HPDE6-E6E7 (cell line): ENCODE measurements around the gene SIRT1.
"Not testable (repeated sequence)": the region's sequence is repeated elsewhere in the genome, so short reads cannot be mapped to it uniquely, and the experiment has no call there.

ENCODE experiments used
- DNase-seq: peaks from one replicate; pipeline ENCODE4 v3.0.0; 2011; ENCODE audit warnings: missing footprints; ENCODE audit errors: extremely low spot score

SIRT1 gene

DNA sequence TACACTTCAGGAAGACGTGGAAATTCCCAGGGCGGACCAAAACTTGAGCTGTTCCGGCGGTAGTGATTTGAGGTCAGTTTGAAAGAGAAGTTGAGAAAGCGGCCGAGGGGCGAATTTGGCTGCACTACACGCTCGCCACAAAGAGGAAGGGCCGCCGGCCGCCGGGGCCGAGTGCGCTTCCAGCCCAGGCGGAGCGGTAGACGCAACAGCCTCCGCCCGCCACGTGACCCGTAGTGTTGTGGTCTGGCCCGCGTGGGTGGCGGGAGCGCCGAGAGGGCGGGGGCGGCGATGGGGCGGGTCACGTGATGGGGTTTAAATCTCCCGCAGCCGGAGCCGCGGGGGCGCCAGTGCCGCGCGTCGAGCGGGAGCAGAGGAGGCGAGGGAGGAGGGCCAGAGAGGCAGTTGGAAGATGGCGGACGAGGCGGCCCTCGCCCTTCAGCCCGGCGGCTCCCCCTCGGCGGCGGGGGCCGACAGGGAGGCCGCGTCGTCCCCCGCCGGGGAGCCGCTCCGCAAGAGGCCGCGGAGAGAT lies at the start of gene SIRT1:
SIRT1 (plus strand) TSS at position 344 of the 529 bp plus-strand sequence; CDS start at position 410, 66 bp downstream.
- DNase-seq, result peak; percentile 84

DNA sequence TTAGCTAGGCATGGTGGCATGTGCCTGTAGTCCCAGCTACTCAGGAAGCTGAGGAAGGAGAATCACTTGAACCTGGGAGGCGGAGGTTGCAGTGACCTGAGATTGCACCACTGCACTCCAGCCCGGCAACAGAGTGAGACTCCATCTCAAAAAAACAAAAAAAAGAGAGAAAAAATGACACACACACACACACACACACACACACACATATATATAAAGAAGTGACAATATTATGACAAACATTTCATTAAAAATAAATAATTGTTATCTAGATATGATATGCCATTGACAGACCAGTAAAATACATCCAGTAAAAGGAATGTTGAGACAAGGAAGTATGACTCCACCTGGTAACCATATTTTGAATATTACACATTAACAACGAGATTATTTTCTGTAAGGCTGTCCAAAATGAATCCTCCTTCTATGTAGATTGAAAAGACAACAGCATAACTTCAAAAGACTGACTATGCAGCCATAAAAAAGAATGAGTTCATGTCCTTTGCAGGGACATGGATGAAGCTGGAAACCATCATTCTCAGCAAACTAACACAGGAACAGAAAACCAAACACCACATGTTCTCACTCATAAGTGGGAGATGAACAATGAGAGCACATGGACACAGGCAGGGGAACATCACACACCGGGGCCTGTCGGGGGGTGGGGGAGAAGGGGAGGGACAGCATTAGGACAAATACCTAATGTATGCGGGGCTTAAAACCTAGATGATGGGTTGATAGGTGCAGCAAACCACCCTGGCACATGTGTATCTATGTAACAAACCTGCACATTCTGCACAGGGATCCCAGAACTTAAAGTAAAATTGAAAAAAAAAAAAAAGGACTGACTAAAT lies 48.7 kb upstream of the SIRT1 start:
- not testable (repeated sequence) for DNase-seq

GRCh38 chr10:67836488-67836887 lies 48.0 kb upstream of the SIRT1 start:
- DNase-seq, result no peak

- DNase-seq, result no peak
Observed at GRCh38 chr10:67836972-67837371, 47.5 kb upstream of the SIRT1 start.

GRCh38 chr10:67837541-67838314 lies 46.7 kb upstream of the SIRT1 start, which contains the start of gene DNAJC12:
Gene DNAJC12 (minus strand): TSS chr10:67838188. CDS start chr10:67838011, 177 bp downstream.
- peak; percentile 39 for DNase-seq

GRCh38 chr10:67839511-67839910 lies 44.9 kb upstream of the SIRT1 start:
- DNase-seq, result not testable (repeated sequence)

DNA sequence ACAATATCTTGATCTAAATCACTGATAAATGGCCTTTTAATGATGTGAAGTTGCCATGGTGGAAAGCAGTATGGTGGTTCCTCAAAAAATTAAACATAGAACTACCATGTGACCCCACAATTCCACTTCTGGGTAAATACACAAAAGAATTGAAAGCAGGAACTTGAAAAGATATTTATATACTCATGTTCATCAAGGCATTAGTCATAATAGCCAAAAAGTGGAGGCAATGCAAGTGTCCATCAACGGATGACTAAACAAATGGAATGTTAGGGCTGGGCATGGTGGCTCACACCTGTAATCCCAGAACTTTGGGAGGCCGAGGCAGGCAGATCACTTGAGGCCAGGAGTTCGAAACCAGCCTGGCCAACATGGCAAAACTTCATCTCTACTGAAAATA lies 44.5 kb upstream of the SIRT1 start:
- DNase-seq, result no peak

DNA sequence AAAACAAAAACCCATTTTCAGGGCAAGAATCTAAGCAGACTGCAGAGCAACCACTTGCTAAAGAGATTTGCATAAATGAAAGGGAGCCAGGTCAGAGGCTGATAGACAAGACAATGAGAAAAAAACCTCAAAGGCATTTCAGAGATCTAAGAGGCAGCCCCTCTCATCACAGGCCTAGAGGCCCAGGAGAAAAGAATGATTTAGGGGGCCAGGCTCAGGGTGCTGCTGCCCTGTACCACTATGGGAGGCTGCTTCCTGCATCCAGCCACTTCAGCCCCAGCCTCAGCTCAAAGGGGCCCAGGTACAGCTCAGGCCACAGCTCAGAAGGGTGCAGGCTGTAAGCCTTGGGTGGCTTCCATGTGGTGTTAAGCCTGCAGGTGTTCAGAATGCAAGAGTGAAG lies 42.7 kb upstream of the SIRT1 start:
- DNase-seq, result no peak

GRCh38 chr10:67843284-67843683 lies 41.2 kb upstream of the SIRT1 start:
- DNase-seq, result no peak

GRCh38 chr10:67849331-67850011 lies 35.0 kb upstream of the SIRT1 start:
- DNase-seq, result peak; percentile 85

- no peak for DNase-seq
Observed at GRCh38 chr10:67851186-67851585, 33.3 kb upstream of the SIRT1 start.

- no peak for DNase-seq
Observed at GRCh38 chr10:67852761-67853160, 31.7 kb upstream of the SIRT1 start.

- DNase-seq, result no peak
Observed at GRCh38 chr10:67853512-67853911, 30.9 kb upstream of the SIRT1 start.

GRCh38 chr10:67858971-67859370 lies 25.5 kb upstream of the SIRT1 start:
- no peak for DNase-seq

GRCh38 chr10:67861750-67862432 lies 22.6 kb upstream of the SIRT1 start:
- no peak for DNase-seq

DNA sequence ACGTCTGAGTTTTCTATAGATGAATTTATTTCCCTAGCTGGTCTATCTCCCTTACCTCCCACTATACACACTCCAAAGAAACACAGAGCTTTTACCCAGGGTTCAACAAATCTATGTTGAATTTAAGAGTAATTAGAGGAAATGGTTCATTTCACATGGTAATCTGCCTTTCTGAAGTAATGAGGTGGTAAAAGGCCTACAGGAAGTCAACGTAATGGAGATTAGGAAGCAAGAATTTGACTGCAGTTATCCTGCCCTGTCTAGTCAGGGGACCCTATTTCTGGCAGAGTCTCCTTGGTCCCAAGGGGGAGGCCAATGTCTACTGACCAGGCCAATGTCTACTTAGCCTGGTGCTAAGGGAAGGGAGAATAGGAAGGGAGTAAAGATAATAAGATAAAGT lies 21.4 kb upstream of the SIRT1 start:
- DNase-seq, result no peak

- no peak for DNase-seq
Observed at GRCh38 chr10:67864607-67865371, 19.7 kb upstream of the SIRT1 start.

DNA sequence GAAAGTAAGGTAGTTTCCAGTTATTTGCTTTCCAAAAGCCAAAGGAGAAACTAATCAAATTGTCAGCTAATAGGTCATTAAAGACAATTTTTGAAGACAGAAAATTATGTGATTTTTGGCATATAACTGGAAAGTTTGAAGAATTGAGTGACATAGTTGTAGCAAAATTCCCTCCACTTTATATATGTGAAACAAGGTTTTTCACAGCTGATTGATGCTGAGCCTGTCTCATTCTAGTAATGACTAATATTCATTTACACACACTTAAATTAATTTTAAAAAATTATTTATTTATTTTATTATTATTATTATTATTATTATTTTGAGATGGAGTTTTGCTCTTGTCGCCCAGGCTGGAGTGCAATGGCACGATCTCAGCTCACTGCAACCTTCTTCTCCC lies 16.3 kb upstream of the SIRT1 start:
- DNase-seq, result no peak

DNA sequence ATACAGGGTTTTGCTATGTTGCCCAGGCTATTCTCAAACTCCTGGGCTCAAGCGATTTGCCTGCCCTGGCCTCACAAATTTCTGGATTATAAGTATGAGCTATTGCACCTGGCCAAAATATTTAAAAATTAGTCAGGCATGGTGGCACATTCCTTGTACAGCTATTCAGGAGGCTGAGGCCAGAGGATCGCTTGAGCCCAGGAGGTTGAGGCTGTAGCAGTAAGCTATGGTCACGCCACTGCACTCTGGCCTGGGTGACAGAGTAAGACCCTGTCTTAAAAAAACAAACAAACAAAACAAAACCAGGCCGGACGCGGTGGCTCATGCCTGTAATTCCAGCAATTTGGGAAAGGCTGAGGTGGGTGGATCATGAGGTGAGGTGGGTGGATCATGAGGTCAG lies 14.5 kb upstream of the SIRT1 start:
- DNase-seq, result no peak
